T-helper 1 cell treated with Interleukin-12 subunit alpha and Interleukin-12 subunit beta and Interleukin-4 antibody, amounts not matched to agents 30 ng/mL and 1 ng/mL, for 36 hours (primary cell): ENCODE data around the gene WDR1. TPM values are rescaled to one million over a fixed set of nuclear protein-coding genes. Genes with fewer than 3 reads are reported as not detected.

ENCODE experiments used
- intact Hi-C: fragments of 100-400 bp; cut with micrococcal nuclease; formaldehyde crosslinking; loops from one replicate; pipeline ENCODE4 v1.15.1; 2024
- total RNA-seq: library from RNA; stranded (reverse); gene quantifications from 2 replicates; pipeline ENCODE4 v1.2.3, GENCODE V29; 2022

WDR1 gene
- total RNA-seq, 1 donor from 2014 or later: 507 TPM

DNA sequence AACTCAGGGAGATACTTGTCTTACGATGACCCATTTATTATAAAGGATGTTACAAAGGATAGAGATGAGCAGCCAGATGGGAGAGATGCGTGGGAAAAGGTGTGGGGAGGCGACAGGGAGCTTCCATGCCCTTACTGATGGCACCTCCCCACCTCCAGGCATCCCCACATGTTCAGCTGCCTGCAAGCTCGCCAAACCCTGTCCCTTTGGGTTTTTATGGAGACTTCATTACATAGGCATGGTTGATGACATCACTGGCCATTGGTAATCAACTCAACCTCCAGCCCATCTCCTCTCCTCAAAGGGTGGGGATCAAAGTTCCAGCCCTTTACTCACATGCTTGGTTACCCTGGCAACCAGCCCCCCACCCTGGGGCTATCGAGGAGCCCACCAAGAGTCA lies 65.9 kb downstream of the WDR1 start:
- intact Hi-C loops: no loop called here

DNA sequence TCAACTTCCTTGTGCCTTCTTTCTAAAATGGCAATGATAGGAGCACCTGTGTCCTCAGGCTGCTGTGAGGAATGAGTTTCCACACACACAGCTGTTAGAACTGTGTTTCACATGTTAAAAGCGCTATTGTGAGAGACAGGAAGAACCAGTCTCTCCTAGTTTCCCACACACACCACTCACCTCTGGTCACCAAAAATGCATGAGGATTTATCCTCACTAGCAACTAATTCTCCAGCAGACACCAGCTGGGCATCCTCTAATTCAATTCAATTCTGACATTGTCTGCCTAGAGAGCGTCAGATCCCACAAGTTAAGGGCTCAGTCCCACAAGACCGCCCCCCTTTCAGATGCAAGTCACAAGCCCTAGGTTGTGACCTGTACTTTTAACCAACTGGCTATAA lies 66.3 kb downstream of the WDR1 start:
- intact Hi-C loops: no loop called here

DNA sequence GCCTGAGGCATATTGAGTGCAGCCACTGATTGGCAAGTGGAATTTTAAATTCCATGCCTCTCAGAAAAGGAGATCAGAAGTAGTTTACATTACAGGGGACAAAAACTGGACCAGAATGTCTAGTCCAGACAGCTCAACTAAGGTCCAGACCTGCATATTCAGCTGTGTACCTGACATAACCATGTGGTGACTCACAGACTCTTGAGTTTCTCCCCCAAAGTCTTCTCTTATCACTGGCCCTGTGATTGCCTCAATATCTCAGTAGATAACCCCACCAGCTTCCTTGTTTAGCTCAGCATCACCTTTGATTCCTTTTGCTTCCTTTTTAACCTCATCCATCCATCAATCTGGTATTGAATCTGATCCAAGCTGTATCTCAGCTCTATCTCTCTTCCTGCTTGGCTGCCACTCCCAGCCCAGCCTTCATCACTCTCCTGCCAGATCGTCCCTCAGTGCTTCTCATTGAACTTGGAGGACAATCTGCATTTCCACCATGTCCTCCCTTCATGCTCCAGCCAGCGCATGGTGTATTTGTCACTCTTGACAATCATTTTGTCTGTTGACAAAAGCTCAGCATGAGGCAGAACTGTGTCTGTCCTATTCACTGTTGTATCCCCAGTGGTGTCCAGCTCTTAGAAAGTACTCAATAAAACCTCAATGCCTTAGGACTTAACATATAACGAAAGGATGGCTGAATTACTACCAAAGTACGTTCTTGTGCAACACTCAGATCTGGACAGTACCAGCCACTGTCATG lies 67.5 kb downstream of the WDR1 start:
- intact Hi-C loops: no loop called here

DNA sequence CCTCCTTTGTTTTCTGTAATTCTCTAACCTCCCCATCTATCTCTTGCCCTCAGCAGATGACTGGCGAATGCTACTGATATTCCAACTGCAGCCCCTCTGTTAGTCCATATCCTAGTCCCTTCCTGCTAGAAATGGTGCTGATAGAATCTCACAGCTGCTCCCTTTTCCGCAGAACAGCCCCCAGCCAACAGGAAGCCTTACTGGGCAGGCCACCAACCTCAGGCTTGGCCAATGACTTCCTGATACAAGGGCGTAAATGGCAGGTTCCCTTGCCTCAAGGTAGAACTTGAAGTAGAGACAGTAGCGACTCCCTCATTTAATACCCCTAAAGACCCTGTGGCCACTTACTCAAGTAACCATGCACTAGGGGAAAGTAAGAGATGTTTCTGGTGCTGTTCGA lies 68.6 kb downstream of the WDR1 start:
- intact Hi-C loops: no loop called here

DNA sequence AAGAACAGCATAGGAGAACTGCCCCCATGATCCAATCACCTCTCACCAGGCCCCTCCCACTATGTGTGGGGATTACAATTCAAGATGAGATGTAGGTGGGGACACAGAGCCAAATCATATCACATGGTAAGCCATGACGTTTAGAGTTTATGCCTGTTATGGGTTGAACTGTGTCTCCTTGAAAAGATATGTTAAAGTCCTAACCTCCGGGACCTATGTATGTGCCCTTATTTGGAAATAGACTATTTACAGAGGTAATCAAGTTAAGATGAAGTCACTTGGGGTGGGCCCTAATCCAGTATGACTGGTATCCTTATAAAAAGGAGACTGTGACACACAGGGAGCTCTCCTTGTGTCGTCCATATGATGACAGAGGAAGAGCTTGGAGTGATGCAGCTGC lies 70.1 kb downstream of the WDR1 start:
- intact Hi-C loops: no loop called here

DNA sequence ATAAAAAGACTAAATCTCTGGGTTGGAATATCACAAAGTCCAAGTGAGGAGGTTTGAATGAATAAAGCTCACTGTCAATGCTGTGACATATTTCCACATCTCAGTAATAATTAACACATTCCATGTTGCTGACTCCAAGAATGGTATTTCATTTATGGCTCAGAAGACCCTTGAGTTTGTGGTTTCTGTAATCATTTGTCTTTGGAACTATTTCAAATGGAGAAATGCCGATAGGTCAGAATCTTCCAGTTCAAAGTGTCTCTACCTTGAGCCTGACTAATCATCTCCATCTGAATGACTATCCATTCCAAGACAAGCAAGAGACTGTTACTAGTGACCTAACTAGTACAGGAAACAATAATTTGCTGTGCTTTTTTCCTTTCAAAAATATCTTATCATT lies 71.1 kb downstream of the WDR1 start:
- intact Hi-C loops: no loop called here

DNA sequence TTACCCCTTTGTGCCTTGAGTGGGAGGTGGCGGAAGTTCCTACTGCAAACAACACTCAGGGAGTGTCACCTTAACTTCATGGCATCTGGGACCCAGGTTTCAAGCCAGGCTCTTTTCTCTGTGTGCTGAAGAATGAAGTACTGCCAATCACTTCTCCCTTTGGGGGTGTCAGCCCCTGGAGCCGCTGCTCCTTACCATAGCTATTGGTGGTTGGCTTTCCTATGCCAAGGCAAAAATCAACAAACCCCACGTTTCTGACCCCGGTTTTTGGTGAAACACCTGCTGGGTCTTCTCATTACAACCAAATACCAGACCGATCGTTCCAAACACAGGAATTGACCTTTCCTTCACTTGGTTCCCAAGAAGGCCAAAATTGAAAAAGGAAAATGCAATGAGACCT lies 75.6 kb downstream of the WDR1 start:
- intact Hi-C loops: no loop called here

DNA sequence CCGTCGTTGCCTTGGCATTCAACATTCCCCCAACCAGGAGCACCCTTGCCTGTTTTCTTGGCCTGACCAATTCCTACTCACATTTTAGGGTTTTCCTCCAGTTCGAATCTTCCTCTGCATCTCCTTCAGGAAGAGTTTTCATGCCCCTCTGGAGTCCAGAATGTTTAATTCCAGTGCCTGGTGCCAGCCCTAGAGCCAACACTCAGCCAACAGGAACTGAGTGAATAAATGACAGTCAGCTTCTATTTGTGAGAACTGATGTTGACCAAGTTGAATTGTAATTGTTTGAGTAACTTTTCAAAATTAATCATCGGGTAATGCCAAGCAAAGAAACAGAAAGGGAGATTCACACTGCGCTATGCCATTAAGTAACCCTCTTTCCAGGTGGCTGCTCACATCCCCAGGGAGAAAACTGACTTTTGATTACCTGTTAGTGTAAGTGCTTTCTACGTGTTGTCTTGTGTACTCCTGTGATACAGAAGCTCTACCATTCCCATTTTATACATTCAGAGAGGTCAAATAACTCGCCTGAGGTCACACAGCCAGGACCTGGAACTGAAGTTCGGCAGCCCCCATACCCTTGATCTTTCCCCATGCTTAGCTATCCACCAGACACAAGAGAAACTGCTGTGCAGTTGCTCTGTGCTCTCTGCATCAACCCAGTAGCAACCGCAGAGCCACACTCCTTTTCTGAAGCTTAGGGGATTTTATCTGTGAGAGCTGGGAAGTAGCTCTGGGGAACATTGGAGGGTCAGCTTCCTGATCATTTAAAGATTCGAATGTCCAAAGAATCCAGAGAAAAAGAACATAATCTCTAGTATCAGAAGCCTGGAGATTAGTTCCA lies 76.3 kb downstream of the WDR1 start:
- intact Hi-C loops: no loop called here

DNA sequence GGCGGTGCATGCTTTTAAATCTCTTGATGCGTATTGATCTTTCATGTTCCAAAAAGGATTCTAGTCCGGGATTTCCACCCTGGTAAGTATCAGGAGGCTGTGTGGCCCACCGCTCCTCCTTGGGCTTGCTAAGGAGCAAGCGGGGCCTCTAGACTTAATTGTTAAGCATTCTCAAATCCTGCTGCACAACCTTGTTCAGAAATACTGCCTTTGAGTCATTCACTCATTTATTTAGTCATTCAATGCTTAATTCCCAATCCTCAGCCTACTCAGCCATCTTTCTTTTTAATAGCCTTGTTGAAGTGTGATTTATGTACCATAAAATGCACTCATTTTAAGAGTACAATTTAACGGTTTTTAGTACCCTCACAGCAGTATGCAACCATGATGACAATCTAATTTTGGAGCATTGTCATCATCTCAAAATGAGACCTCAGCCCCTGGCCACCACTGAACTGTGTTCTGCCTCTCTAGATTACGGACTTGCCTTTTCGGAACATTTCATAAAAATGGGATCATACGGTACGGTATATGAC lies 79.7 kb downstream of the WDR1 start:
- intact Hi-C loops: no loop called here

DNA sequence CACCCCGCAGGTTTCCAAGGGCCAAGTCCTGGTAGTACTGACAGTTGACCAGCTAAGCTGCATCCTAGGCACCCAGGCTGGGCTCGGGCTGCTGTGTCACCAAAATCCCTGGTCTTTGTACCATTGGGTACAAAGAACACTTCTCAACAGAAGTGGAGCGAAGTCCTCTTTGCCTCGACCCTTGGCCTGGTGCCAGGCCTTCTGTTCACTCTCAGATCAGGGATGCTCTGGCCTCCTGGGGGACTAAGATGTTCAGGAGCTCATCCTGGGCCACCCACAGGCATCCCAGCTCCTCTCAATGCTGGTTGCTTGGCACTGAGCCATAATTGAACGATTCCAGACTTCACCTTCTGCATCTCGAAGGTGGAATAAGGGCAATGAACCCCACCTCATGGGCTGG lies 81.5 kb downstream of the WDR1 start:
- intact Hi-C loops: no loop called here

DNA sequence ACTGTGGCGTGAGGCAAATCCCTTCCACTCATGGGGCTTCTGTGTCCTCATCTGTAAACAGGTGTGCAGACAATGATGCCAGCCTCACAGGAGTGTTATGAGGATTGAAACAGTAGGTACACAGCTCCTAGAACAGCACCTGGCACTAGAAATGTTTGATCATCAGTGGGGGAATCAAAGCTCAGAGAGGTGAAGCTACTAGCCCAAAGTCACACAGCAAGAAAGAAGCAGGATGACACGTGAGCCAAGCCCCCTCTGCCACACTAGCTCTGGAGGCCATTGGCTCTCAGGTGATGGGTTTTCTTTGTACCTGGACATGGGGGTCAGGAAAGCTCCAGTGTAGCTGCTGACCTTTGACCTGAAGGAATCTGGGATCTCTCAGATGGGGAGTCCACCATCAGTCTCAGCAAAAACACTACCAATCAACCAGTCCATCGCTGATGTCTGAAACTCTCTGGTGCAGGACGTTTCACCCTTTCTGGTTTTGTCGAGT lies 81.9 kb downstream of the WDR1 start:
- intact Hi-C loops: no loop called here

DNA sequence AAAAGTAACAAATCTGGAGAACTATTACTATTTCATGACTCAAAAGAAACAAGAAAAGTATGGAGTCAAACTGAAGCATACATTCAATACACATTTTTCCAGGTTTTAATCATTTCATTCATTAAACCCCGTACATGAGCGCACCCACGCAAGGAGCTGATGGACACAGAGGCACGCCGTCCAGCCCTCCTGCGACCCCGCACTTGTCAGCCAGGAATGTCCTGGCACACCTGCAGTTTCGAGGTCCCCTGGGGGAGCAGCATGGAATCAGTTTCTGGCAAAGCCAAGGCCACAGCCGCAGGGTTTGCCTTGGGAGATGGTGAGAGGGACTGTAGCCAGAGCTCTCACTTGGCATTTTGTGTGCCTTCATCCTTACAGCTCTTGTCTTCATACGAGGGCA lies 82.5 kb downstream of the WDR1 start:
- intact Hi-C loops: no loop called here

DNA sequence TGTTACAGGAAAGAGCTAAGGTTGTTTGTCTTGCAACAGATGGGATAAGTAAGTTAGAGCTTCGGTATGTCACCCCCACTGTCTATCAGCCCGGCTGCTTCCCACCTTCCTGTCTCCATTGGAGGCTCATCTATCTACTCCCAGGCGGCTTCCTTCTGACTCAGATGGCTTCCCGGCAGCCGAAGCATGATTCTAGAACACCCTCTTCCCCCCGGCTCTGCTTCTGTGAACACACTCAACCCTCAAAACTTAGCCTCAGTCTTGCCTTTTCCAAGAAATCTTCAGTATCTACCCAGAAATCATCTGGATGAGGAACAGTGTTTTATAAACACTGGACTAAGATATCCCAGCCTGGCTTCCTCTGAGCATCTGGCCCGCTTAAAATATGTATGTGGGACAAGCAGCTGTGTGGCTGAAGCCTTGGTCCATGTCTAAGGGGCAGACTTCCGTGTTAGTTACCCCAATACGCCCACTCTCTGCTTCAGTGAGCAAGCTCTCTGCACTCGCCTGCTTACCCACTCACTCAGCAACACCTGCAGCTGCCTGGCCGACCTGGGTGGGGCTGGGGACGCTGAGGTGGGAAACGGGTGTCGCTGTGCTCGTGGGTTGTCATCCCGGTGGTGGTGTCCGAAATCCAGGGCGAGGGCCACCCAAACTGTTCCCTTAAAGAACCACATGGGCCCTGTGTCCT lies 83.3 kb downstream of the WDR1 start:
- intact Hi-C loops: no loop called here

DNA sequence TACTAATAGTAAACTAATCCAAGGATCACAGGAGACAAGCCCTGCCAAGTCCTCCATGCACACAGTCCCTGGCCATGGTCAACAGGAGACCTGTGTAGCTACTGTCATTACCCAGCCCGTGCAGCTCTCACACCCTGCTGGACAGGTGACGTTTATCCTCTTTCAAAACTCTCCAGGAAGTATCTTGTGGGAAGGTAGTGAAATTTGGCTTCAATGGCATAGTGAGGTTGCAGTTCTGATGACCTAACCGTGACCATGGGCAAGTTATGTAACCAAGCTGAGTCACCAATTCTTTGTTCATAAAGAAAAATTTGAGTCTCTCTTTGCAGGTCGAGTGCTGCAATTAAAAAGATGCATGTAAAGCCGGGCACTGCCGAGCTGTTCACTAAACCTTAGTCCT lies 84.0 kb downstream of the WDR1 start:
- intact Hi-C loops: no loop called here

DNA sequence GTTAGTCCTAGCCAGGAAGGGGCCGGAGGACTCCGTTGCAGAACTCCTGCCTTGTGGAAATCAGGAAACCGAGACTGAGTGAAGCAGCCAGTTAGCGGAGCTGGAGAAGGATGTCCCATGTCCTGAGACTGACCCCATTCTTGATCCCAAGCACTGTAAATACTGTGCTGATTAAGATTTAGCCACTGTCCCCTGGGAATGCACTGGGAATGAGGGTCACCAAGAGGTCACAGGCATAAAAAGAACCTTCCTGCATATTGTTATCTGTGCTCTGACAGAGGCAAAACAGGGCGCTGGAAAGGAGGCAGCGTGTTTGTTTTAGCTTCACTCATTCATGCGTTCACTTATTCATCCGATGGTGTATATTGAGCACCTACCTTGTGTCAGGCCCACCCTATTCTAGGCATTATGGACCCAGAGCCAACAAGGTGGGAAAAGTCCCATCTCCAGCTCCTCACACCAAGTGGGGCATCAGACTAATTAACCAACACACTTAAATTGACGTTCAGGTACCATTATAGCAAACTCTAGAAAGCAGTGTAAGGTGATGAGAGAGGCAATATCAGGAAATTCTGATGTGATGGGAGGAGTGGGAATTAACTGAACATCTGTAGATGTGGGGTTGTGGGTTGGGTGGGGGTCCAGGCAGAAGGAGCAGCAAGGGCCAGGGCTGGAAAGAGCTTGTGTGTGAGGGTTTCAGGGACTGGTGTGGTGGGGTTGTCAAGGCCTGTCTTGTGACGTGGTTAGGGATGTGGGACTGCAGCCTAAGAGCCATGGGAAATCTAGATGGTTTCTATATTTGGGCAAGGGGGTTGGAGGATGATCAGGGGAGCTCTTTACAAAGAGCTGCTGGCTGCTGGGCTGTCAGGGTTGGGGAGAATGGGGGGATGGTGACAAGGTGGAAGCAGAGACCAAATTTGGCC lies 84.7 kb downstream of the WDR1 start:
- intact Hi-C loops: no loop called here

DNA sequence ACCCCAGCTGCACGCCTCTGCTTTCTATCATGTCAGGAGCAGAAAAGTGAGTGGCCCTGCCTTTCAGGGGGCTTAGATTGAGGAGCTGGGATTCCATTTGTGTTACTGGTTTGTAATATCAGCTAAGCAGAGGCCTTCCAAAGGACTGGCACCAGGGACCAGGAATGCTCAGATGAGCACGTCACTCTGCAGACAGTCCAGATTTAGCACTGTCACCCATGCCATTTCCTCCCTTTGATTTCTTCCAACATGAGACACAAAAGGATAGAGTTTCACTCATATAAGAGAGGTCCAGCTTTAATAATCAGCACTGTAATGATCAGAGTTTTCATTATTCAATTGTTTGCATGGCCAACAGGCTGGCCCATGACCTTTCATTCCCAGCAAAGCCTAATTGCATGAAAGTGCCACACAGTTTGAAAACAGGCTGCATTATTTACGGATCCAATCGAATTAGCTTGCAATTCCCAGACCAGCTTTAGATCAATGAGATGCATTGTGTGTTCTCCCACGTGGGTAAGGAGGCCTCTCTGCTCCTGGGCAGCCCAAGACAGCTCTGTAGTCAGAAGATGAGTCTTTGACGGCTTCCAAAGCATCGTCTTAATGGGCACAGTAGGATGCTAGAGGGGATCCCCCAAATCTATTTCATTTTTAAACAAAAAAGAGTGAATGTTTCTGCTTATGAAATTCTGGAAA lies 85.5 kb downstream of the WDR1 start:
- intact Hi-C loops: no loop called here

DNA sequence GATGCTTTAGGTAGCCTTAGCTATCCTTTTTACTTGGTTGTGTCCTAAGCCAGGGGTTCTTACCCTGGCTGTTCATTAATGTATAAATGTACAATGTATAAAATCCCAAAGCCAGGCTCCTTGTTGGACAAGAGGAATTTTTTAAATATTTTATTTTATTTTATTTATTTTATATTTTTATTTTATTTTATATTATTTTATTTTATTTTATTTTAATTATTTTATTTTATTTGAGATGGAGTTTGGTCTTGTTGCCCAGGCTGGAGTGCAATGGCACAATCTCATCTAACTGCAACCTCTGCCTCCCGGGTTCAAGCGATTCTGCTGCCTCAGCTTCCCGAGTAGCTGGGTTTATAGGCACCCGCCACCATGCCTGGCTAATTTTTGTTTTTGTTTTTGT lies 87.2 kb downstream of the WDR1 start:
- intact Hi-C loops: no loop called here

DNA sequence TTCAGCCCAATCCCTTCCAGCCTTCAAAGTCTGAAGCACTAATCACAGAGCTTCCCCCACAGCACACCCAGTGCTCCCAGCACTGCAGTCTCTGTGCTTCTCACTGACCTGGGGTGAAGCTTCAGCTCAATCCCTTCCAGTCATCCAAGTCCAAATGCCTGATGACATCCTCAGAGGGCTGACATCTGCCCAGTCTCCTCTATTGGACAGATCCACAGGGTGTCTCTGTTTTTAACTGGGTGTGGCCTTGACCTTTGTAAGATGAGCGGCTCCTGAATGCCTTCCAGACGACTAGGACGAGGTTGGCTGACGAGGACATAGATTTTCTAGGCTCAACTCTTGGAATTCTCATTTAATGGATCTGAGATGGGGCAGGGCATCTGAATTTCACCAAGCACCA lies 87.7 kb downstream of the WDR1 start:
- intact Hi-C loops: no loop called here

DNA sequence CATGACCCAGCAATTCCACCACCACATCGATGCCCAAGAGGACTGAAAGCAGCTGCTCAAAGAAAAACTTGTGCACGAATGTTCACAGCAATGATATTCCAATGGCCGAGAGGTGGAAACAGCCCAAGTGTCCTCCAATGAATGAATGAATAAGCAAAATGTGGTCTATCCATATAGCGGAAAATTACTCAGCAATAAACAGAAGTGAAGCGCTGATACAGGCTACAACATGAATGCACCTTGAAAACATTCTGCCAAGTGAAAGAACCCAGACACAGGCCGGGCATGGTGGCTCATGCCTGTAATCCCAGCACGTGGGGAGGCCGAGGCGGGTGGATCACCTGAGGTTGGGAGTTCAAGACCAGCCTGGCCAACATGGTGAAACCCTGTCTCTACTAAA lies 90.1 kb downstream of the WDR1 start:
- intact Hi-C loops: no loop called here

DNA sequence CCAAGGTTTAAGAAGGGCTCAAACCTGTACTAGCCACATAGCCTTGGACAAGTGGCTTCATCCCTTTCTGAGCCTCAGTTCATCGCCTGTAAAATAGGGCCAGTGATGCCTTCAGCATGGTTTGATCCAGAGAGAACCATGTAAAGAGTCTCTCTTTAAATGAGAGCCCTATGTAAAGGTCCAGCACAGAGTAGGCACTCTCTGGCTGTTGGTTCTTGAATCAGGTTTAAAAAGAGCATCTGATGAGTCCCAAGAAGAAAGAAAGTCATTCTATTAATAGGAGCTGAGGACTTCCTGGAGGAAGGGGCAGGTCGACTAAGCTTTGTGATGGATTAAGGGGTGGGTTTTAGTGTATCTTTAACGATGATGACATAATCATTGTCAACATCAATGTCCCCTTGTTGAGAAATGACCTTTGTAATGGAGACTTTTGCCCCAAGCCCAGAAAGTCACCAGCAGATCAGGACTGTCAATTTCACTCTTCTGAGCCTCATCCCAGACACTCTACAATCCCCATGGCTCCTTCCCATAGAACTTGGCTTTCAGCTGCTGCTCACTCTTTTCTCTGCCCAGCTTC lies 91.3 kb downstream of the WDR1 start:
- intact Hi-C loops: no loop called here
